Testis (tissue), 3 donors: ENCODE results near the gene LAMP1. TPM values are rescaled to one million over a fixed set of nuclear protein-coding genes. Genes with fewer than 3 reads are reported as not detected.

Experiments used
- DNase-seq: peaks from one replicate; pipeline ENCODE4 v3.0.0-alpha.2; 2019
- H3K27ac ChIP-seq, 2 donors: fragments of 200-600 bp; sonication (generic); one replicate each; pipeline ENCODE4 v1.5.1; 2019
- H3K27me3 ChIP-seq: fragments of 200-600 bp; sonication (generic); one replicate; pipeline ENCODE4 v1.5.1; 2019
- H3K36me3 ChIP-seq: fragments of 200-600 bp; sonication (generic); one replicate; pipeline ENCODE4 v1.5.1; 2017; ENCODE audit warnings: low read depth; ENCODE audit errors: missing control alignments
- H3K4me1 ChIP-seq: fragments of 200-600 bp; sonication (generic); one replicate; pipeline ENCODE4 v1.5.1; 2019
- H3K4me3 ChIP-seq, 2 donors: fragments of 200-600 bp; sonication (generic); one replicate each; pipeline ENCODE4 v1.5.1; 2017 to 2019
- H3K9me3 ChIP-seq: fragments of 200-600 bp; sonication (generic); one replicate; pipeline ENCODE4 v1.5.1; 2017
- CTCF ChIP-seq, 3 experiments: fragments of 450-650 bp in 2 of 3; fragments of 200-600 bp in 1 of 3; sonication (generic) in 1 of 3; IDR thresholded peaks; one replicate each; pipeline ENCODE4 v1.5.1; 2016 to 2019; ENCODE audit warnings: antibody characterized with exemption in 3 of 3, mild to moderate bottlenecking in 2 of 3, moderate library complexity in 1 of 3
- POLR2A ChIP-seq: fragments of 450-650 bp; IDR thresholded peaks from one replicate; pipeline ENCODE4 v1.6.1; 2017; ENCODE audit warnings: antibody characterized with exemption, mild to moderate bottlenecking, moderate library complexity
- WGBS, 2 donors: methylation state at CpG; one replicate each; pipeline ENCODE4 v1.1.5; 2018; 5-methylcytosine and 5-hydroxymethylcytosine counted together
- intact Hi-C: fragments of 100-400 bp; cut with DNase I; formaldehyde crosslinking; loops from one replicate; pipeline ENCODE4 v1.15.1; 2023; ENCODE audit warnings: low total_unique reads
- polyA plus RNA-seq: library from polyadenylated mRNA; stranded (reverse); fragments of 350-450 nt; fragmentation: Illumina TruSeq; extraction: RNeasy Lipid Tissue Mini Kit (QIAGEN cat#74804); gene quantifications from one replicate; pipeline ENCODE4 v1.2.3, GENCODE V29; 2014; ENCODE audit warnings: low read depth, low replicate concordance; ENCODE audit not compliant: insufficient read depth
- total RNA-seq, 2 donors: library from RNA; depleted of rRNA; stranded (reverse); fragments of >200 nt; gene quantifications; one replicate each; pipeline ENCODE4 v1.2.3, GENCODE V29; 2016

The LAMP1 gene
- total and polyA plus RNA-seq, 3 donors from 2014 or later: 177 to 254 (median 231) TPM

GRCh38 chr13:113359571-113359970, 62.5 kb downstream of the LAMP1 start:
- 60 to 72% methylated on average over 11 of the region's 11 CpGs for WGBS, 2 donors
- peak; percentile 52 for DNase-seq
- intact Hi-C loops: no loop called here

GRCh38 chr13:113360446-113360845, 63.4 kb downstream of the LAMP1 start:
- peak overlapping the region; percentile 15 to 24 for H3K27ac ChIP-seq
- H3K36me3 ChIP-seq: no peaks in the 10 kb centered on the region
- TF ChIP-seq POLR2A: no peak
- no peak for TF ChIP-seq CTCF (IDR thresholded peaks at IDR 0.05)
- 82 to 85% methylated on average over 3 to 6 of the region's 6 CpGs for WGBS, 2 donors
- H3K9me3 ChIP-seq: no peaks in the 10 kb centered on the region
- DNase-seq: no peak
- intact Hi-C loops: no loop called here
- H3K4me3 ChIP-seq: no peak overlapping the region
- H3K27me3 ChIP-seq: no peaks in the 10 kb centered on the region
- H3K4me1 ChIP-seq: peaks cover 4% of the 10 kb centered on the region

More at GRCh38 chr13:113359571-113359970, 62.5 kb downstream of the LAMP1 start:
- Histone ChIP-seq H3K27me3 (no peaks in the 10 kb centered on the region), H3K9me3 (no peaks in the 10 kb centered on the region), H3K4me1 (peaks cover 2% of the 10 kb centered on the region), H3K36me3 (no peaks in the 10 kb centered on the region), H3K4me3 (no peak overlapping the region), H3K27ac (no peak overlapping the region)
- TF ChIP-seq CTCF (IDR thresholded peaks at IDR 0.05) (no peak), POLR2A (no peak)

DNA sequence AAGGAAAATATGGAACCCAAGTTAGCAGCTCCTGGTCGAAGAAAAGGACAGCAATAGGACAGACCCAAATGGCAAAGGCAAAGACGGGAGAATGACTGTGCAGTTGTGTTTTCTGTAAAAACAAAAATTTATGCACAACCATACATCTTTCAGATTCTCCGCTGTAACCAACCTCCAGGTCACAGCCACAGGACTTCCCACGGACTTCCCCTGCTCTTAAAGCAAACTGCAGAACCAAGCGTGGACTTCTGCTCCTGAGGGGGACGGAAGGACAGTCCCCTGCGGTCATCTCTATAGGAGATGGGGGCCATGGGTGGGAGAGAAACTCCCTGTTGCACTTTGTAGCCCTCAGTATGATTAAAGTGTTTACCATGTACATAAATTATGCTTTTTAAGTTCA, 64.4 kb downstream of the LAMP1 start:
- Histone ChIP-seq H3K27me3 (no peaks in the 10 kb centered on the region), H3K4me3 (no peak overlapping the region), H3K27ac (no peak overlapping the region), H3K4me1 (peaks cover 9% of the 10 kb centered on the region), H3K9me3 (no peaks in the 10 kb centered on the region), H3K36me3 (no peaks in the 10 kb centered on the region)
- no peak for TF ChIP-seq POLR2A
- no peak for TF ChIP-seq CTCF (IDR thresholded peaks at IDR 0.05)
- WGBS, 2 donors: 70 to 74% methylated on average over 7 of the region's 7 CpGs
- DNase-seq: no peak
- intact Hi-C loops: no loop called here

GRCh38 chr13:113364311-113364889, 67.4 kb downstream of the LAMP1 start:
- peak overlapping the region; percentile 88 for H3K27ac ChIP-seq
- peaks cover 9% of the 10 kb centered on the region for H3K4me1 ChIP-seq
- 3 to 7% methylated on average over 28 to 32 of the region's 41 CpGs for WGBS, 2 donors
- no peaks in the 10 kb centered on the region for H3K9me3 ChIP-seq
- H3K27me3 ChIP-seq: no peaks in the 10 kb centered on the region
- intact Hi-C loops: no loop called here
- no peaks in the 10 kb centered on the region for H3K36me3 ChIP-seq
- TF ChIP-seq POLR2A (no peak), CTCF (IDR thresholded peaks at IDR 0.05) (no peak)
- no peak for DNase-seq
- peak overlapping the region; percentile 59 to 70 for H3K4me3 ChIP-seq
